ENCODE results near the gene CR1L. TPM values are rescaled to one million over a fixed set of nuclear protein-coding genes. Genes with fewer than 3 reads are reported as not detected.
"Not testable (repeated sequence)": the region's sequence is repeated elsewhere in the genome, so short reads cannot be mapped to it uniquely, and the experiment has no call there.

The CR1L gene
- total RNA-seq, 1 experiment from 2014 or later = not detected

DNA sequence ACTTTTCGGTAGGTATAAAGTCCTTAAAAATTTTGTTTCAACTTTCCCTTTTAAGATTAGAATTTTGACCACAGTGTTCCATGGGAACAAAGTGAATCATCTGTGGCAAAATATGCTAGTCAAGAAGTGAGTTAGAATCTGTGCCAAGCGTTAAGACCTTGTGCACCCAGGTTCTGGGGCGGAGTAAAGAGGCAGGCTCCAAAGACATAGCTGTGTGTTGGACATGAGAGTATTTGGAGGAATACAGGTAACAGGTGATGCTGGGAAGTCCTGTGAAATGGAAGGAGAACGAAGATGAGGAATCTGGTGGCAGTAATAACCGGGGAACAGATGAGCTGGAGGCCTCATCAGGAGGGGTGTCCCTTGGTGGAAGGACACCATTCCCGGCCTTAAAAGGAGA is 10.6 kb upstream of the CR1L start:
- H2AFZ ChIP-seq (ENCODE audit: low read length); H3K4me3 ChIP-seq (ENCODE audit: low read length); H3K9me2 ChIP-seq (replicated peaks; ENCODE audit: low read length); DNase-seq; POLR2A ChIA-PET (ENCODE audit: unreplicated experiment); H3K4me2 ChIP-seq (ENCODE audit: low read length); H3K36me3 ChIP-seq (ENCODE audit: low read depth, low read length); H3K9ac ChIP-seq (ENCODE audit: low read length); H4K20me1 ChIP-seq (ENCODE audit: low read length); BruUV-seq (replicated peaks); H3K9me3 ChIP-seq (ENCODE audit: low read length); intact Hi-C loops (cut with micrococcal nuclease); H3K27ac ChIP-seq (ENCODE audit: low read length); CTCF ChIA-PET; H3K79me2 ChIP-seq (ENCODE audit: low read length); ATAC-seq; H3F3A ChIP-seq (ENCODE audit: low read length, unreplicated experiment); H3K4me1 ChIP-seq (ENCODE audit: insufficient read depth, low read length): not testable (repeated sequence)
- H3K27me3 ChIP-seq (ENCODE audit: low read length) = peaks cover 66% of the 10 kb centered on the region

DNA sequence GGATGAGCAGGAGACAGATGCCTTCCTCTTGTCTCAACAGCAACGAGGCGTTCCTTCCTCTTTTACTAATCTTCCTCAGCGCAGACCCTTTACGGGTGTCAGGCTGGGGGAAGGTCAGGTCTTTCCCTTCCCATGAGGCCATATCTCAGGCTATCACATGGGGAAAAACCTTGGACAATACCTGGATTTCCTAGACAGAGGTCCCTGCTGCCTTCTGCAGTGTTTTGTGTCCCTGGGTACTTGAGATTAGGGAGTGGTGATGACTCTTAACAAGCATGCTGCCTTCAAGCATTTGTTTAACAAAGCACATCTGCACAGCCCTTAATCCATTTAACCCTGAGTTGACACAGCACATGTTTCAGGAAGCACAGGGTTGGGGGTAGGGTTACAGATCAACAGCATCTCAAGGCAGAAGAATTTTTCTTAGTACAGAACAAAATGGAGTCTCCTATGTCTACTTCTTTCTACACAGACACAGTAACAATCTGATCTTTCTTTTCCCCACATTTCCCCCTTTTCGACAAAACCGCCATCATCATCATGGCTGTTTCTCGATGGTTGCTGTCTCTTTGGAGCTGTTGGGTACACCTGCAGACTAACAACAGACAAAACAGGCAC is 9.3 kb upstream of the CR1L start:
- H3K4me3 ChIP-seq (ENCODE audit: low read length); H3F3A ChIP-seq (ENCODE audit: low read length, unreplicated experiment); H4K20me1 ChIP-seq (ENCODE audit: low read length); H3K4me1 ChIP-seq (ENCODE audit: insufficient read depth, low read length); H2AFZ ChIP-seq (ENCODE audit: low read length); BruUV-seq (replicated peaks); H3K9me3 ChIP-seq (ENCODE audit: low read length); ATAC-seq; H3K9me2 ChIP-seq (replicated peaks; ENCODE audit: low read length); H3K36me3 ChIP-seq (ENCODE audit: low read depth, low read length); intact Hi-C loops (cut with micrococcal nuclease); CTCF ChIA-PET; H3K9ac ChIP-seq (ENCODE audit: low read length); DNase-seq; H3K79me2 ChIP-seq (ENCODE audit: low read length); H3K4me2 ChIP-seq (ENCODE audit: low read length); POLR2A ChIA-PET (ENCODE audit: unreplicated experiment); H3K27ac ChIP-seq (ENCODE audit: low read length): not testable (repeated sequence)
- H3K27me3 ChIP-seq (ENCODE audit: low read length) = peaks cover 71% of the 10 kb centered on the region

DNA sequence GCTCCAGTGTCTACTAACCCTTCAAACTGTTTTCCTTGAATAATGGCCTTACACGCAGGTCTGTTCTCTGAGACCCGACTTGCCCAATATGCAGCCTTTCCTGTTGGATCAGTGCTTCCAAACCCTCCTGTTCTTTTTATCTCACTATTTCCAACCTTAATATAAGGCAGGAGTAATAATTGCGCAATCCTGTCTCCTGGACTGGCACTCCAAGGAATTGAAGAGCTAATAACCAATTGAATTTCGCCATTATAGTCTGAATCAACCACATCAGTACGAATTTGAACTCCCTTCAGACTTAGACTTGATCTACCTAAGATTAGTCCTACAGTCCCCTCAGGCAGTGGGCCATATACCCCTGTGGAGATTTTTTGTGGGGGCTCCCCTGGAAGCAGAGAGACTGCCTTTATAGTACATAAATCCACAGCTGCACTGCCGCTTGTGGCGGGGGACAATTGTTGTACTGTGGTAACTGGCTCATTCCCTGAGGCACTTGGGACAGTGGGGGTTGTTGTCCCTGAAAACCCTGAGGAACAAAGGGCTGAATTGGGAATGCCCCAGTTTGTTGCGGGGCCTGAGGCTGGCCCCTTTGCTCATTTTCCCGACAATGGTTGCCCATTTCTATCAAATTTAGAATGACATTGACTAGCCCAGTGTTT is 6.3 kb upstream of the CR1L start:
- DNase-seq; H3K9me3 ChIP-seq (ENCODE audit: low read length); CTCF ChIA-PET; H3K79me2 ChIP-seq (ENCODE audit: low read length); BruUV-seq (replicated peaks); H3F3A ChIP-seq (ENCODE audit: low read length, unreplicated experiment); H3K9ac ChIP-seq (ENCODE audit: low read length); H3K4me3 ChIP-seq (ENCODE audit: low read length); H3K4me1 ChIP-seq (ENCODE audit: insufficient read depth, low read length); ATAC-seq; H3K36me3 ChIP-seq (ENCODE audit: low read depth, low read length); H3K4me2 ChIP-seq (ENCODE audit: low read length); H2AFZ ChIP-seq (ENCODE audit: low read length); POLR2A ChIA-PET (ENCODE audit: unreplicated experiment); intact Hi-C loops (cut with micrococcal nuclease); H3K9me2 ChIP-seq (replicated peaks; ENCODE audit: low read length); H4K20me1 ChIP-seq (ENCODE audit: low read length); H3K27ac ChIP-seq (ENCODE audit: low read length): not testable (repeated sequence)
- H3K27me3 ChIP-seq (ENCODE audit: low read length) = peaks cover 68% of the 10 kb centered on the region

DNA sequence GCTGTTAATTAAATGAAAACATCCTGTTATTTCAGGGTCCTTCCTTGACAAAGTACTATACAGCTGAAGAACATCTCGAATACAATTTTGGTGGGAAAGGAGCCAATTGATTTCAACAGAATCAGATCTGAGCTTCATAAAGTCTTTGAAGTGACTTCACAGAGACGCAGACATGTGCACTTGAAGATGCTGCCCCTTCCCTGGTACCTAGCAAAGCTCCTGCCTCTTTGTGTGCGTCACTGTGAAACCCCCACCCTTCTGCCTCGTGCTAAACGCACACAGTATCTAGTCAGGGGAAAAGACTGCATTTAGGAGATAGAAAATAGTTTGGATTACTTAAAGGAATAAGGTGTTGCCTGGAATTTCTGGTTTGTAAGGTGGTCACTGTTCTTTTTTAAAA is 5.6 kb upstream of the CR1L start:
- H3K4me3 ChIP-seq (ENCODE audit: low read length); H3K27ac ChIP-seq (ENCODE audit: low read length); DNase-seq; H4K20me1 ChIP-seq (ENCODE audit: low read length); H3F3A ChIP-seq (ENCODE audit: low read length, unreplicated experiment); H3K4me1 ChIP-seq (ENCODE audit: insufficient read depth, low read length); H3K79me2 ChIP-seq (ENCODE audit: low read length); BruUV-seq (replicated peaks); ATAC-seq; CTCF ChIA-PET; H3K36me3 ChIP-seq (ENCODE audit: low read depth, low read length); H3K9ac ChIP-seq (ENCODE audit: low read length); H2AFZ ChIP-seq (ENCODE audit: low read length); intact Hi-C loops (cut with micrococcal nuclease); H3K9me3 ChIP-seq (ENCODE audit: low read length); POLR2A ChIA-PET (ENCODE audit: unreplicated experiment); H3K4me2 ChIP-seq (ENCODE audit: low read length); H3K9me2 ChIP-seq (replicated peaks; ENCODE audit: low read length): not testable (repeated sequence)
- H3K27me3 ChIP-seq (ENCODE audit: low read length) = peaks cover 69% of the 10 kb centered on the region

Data from PC-3 (cell line).